MCF 10A (cell line): ENCODE results near the gene ZNF236. TPM values are rescaled to one million over a fixed set of nuclear protein-coding genes. Genes with fewer than 3 reads are reported as not detected.

Source experiments
- BruUV-seq: library from RNA; stranded (reverse); fragments of 400-500 nt; replicated peaks from 2 replicates; lab custom pipeline; 2021; lab: Mats Ljungman, UMichigan
- CTCF ChIA-PET: fragments of 300-600 bp; sonication (Branson Sonifier 250); formaldehyde crosslinking; extraction: SDS; loops from one replicate; lab custom pipeline; 2021; ENCODE audit warnings: antibody characterized with exemption, inconsistent platforms; lab: Yijun Ruan, JAX
- POLR2A ChIA-PET: fragments of 300-600, 350-650 bp; sonication (Branson Sonifier 250); formaldehyde crosslinking; extraction: SDS; loops from one replicate; lab custom pipeline; 2020; ENCODE audit warnings: antibody characterized with exemption, inconsistent platforms; lab: Yijun Ruan, JAX
- DNase-seq: peaks from one replicate; pipeline ENCODE4 v3.0.0-alpha.2; 2018; ENCODE audit not compliant: unreplicated experiment
- H3K27ac Mint-ChIP-seq: one replicate; pipeline ENCODE4 v1.8.0; 2022; ENCODE audit warnings: mild to moderate bottlenecking, low read depth, mixed read lengths; ENCODE audit not compliant: unreplicated experiment
- H3K27me3 Mint-ChIP-seq: one replicate; pipeline ENCODE4 v1.8.0; 2022; ENCODE audit warnings: mixed read lengths; ENCODE audit not compliant: insufficient read depth, unreplicated experiment
- H3K36me3 Mint-ChIP-seq: one replicate; pipeline ENCODE4 v1.8.0; 2022; ENCODE audit warnings: mild to moderate bottlenecking, moderate library complexity, mixed read lengths; ENCODE audit not compliant: insufficient read depth, unreplicated experiment
- H3K4me1 Mint-ChIP-seq: one replicate; pipeline ENCODE4 v1.8.0; 2022; ENCODE audit warnings: mixed read lengths; ENCODE audit not compliant: insufficient read depth, unreplicated experiment
- H3K4me3 Mint-ChIP-seq: one replicate; pipeline ENCODE4 v1.8.0; 2022; ENCODE audit warnings: mild to moderate bottlenecking, moderate library complexity, mixed read lengths; ENCODE audit not compliant: unreplicated experiment
- H3K9me3 Mint-ChIP-seq: one replicate; pipeline ENCODE4 v1.8.0; 2022; ENCODE audit warnings: mixed read lengths; ENCODE audit not compliant: unreplicated experiment
- intact Hi-C: fragments of 100-400 bp; cut with micrococcal nuclease; formaldehyde crosslinking; loops from 2 replicates; pipeline ENCODE4 v1.14.1; 2022
- total RNA-seq: library from RNA; stranded (reverse); gene quantifications from 2 replicates; pipeline ENCODE4 v1.2.3, GENCODE V29; 2022
- TF ChIP-seq, protein P1 (sequence below): fragments of 200-600 bp; IDR thresholded peaks from one replicate; pipeline ENCODE4 v1.8.0; 2022; ENCODE audit warnings: antibody characterized with exemption, mild to moderate bottlenecking; ENCODE audit not compliant: unreplicated experiment

The ZNF236 gene
- total RNA-seq, 1 experiment from 2014 or later, result 15.3 TPM

GRCh38 chr18:76979906-76980305 is 157.5 kb downstream of the ZNF236 start:
- no peak for DNase-seq
- CTCF ChIA-PET, result interaction anchor here (1.2 to 8.9 kb wide), 2 partner anchors 177 to 231 kb away, joined by 5 to 148 read pairs; no protein-coding TSS in a partner anchor

DNA sequence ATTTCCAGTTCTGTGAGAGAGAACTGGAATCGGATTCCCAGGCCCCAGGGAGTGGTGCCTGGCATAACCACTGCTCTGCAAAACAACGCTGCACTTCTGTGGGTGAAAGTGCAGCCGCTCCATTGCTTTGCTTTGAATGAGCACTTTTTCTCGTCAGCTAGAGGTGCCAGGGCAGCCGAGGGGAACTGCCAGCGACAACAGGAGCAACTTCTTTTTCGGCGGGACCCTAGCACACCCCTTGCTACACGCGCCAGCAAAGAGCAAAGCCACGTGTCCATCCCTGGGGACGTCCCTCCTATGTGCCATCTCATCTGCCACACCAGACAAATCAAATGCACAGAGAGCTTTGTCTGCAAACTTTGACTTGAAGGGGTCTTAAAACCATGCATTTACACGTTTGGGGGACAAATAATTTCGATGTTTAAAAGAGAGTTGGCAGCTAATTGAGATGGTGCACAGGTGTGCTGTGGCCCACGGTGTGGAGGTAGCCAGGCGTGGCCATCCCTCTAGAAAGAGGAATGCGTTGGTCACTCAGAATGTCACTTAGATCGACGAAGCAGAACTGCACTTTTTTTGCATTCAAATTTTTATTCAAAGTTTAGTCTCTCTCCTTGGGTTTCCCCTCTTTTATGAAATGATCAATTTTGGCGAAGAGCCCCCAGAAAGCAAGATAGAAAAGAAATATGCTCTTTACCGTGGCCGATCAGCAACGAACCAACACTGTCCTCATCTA is 158.5 kb downstream of the ZNF236 start:
- Mint-ChIP-seq H3K4me1 (peaks cover 5% of the 10 kb centered on the region), H3K9me3 (no peaks in the 10 kb centered on the region), H3K27me3 (no peaks in the 10 kb centered on the region), H3K36me3 (no peaks in the 10 kb centered on the region), H3K4me3 (no peak overlapping the region), H3K27ac (no peak overlapping the region)
- no TSS peak for BruUV-seq
- ChIA-PET POLR2A (interaction anchor here (0.7 kb wide), 1 partner anchor 188 kb away, joined by 3 read pairs; no protein-coding TSS in a partner anchor), CTCF (interaction anchor here (0.6 to 8.9 kb wide), 4 partner anchors 178 to 728 kb away, joined by 3 to 148 read pairs (median 4); no protein-coding TSS in a partner anchor)
- intact Hi-C loops, result loop anchor here (5.0 kb wide), 2 partner anchors 231 to 721 kb away; no protein-coding TSS in a partner anchor
- no peak for DNase-seq
- TF ChIP-seq, protein P1, sequence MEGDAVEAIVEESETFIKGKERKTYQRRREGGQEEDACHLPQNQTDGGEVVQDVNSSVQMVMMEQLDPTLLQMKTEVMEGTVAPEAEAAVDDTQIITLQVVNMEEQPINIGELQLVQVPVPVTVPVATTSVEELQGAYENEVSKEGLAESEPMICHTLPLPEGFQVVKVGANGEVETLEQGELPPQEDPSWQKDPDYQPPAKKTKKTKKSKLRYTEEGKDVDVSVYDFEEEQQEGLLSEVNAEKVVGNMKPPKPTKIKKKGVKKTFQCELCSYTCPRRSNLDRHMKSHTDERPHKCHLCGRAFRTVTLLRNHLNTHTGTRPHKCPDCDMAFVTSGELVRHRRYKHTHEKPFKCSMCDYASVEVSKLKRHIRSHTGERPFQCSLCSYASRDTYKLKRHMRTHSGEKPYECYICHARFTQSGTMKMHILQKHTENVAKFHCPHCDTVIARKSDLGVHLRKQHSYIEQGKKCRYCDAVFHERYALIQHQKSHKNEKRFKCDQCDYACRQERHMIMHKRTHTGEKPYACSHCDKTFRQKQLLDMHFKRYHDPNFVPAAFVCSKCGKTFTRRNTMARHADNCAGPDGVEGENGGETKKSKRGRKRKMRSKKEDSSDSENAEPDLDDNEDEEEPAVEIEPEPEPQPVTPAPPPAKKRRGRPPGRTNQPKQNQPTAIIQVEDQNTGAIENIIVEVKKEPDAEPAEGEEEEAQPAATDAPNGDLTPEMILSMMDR, result no peak

More at GRCh38 chr18:76979906-76980305, 157.5 kb downstream of the ZNF236 start:
- H3K27ac Mint-ChIP-seq, result no peak overlapping the region
- BruUV-seq, result no TSS peak
- no peaks in the 10 kb centered on the region for H3K27me3 Mint-ChIP-seq
- H3K4me1 Mint-ChIP-seq, result peaks cover 5% of the 10 kb centered on the region
- no peak overlapping the region for H3K4me3 Mint-ChIP-seq
- no peaks in the 10 kb centered on the region for H3K9me3 Mint-ChIP-seq
- intact Hi-C loops, result loop anchor here (5.0 kb wide), 2 partner anchors 232 to 722 kb away; no protein-coding TSS in a partner anchor
- POLR2A ChIA-PET, result no interaction called here
- peaks cover 7% of the 10 kb centered on the region for H3K36me3 Mint-ChIP-seq
- TF ChIP-seq, protein P1, result no peak

- intact Hi-C loops, result loop anchor here (5.0 kb wide), 2 partner anchors 231 to 721 kb away; no protein-coding TSS in a partner anchor
- no peaks in the 10 kb centered on the region for H3K9me3 Mint-ChIP-seq
- POLR2A ChIA-PET, result interaction anchor here (0.7 kb wide), 1 partner anchor 188 kb away, joined by 3 read pairs; no protein-coding TSS in a partner anchor
Measured at GRCh38 chr18:76981396-76981968, 159.1 kb downstream of the ZNF236 start.

More at GRCh38 chr18:76981396-76981968, 159.1 kb downstream of the ZNF236 start:
- Mint-ChIP-seq H3K27me3 (no peaks in the 10 kb centered on the region), H3K36me3 (no peaks in the 10 kb centered on the region), H3K4me3 (no peak overlapping the region), H3K4me1 (peaks cover 5% of the 10 kb centered on the region), H3K27ac (no peak overlapping the region)
- CTCF ChIA-PET, result interaction anchor here (0.6 to 8.9 kb wide), 5 partner anchors 179 to 727 kb away, joined by 4 to 148 read pairs (median 4); no protein-coding TSS in a partner anchor
- DNase-seq, result no peak
- BruUV-seq, result no TSS peak
- TF ChIP-seq, protein P1, result no peak
